Heart left ventricle (tissue), 16 donors: ENCODE data around the gene DHCR7. TPM values are rescaled to one million over a fixed set of nuclear protein-coding genes. Genes with fewer than 3 reads are reported as not detected.

Experiments used
- ATAC-seq, 4 donors: fragments of 200-7000 bp; cut with Tn5 transposase; one replicate each; pipeline ENCODE4 v1.9.1; 2020 to 2022; ENCODE audit warnings: moderate library complexity in 4 of 4, mild to moderate bottlenecking in 3 of 4, moderate number of reproducible peaks in 1 of 4
- DNase-seq, 5 donors: peaks; one replicate each; pipeline ENCODE4 v3.0.0-alpha.2; 2020
- H3K27ac ChIP-seq, 12 donors: fragments of 200-600 bp; sonication (generic) in 4 of 12; one replicate each; pipeline versions ENCODE4 v1.5.0 to v1.8.0; 2016 to 2022; ENCODE audit warnings: mild to moderate bottlenecking in 2 of 12
- H3K27me3 ChIP-seq, 9 donors: fragments of 200-600 bp; sonication (generic) in 2 of 9; one replicate each; pipeline versions ENCODE4 v1.5.1 to v1.8.0; 2016 to 2022; ENCODE audit warnings: mild to moderate bottlenecking in 3 of 9
- H3K36me3 ChIP-seq, 9 donors: fragments of 200-600 bp; sonication (generic) in 2 of 9; one replicate each; pipeline versions ENCODE4 v1.5.0 to v1.8.0; 2018 to 2022; ENCODE audit warnings: mild to moderate bottlenecking in 2 of 9
- H3K4me1 ChIP-seq, 12 donors: fragments of 200-600 bp; sonication (generic) in 4 of 12; one replicate each; pipeline versions ENCODE4 v1.5.0 to v1.8.0; 2016 to 2022; ENCODE audit warnings: mild to moderate bottlenecking in 3 of 12
- H3K4me3 ChIP-seq, 12 donors: fragments of 200-600 bp; sonication (generic) in 4 of 12; one replicate each; pipeline versions ENCODE4 v1.5.0 to v1.8.0; 2017 to 2022; ENCODE audit warnings: mild to moderate bottlenecking in 9 of 12, moderate library complexity in 4 of 12
- H3K9me3 ChIP-seq, 12 donors: fragments of 200-600 bp; sonication (generic) in 4 of 12; one replicate each; pipeline versions ENCODE4 v1.5.0 to v1.8.0; 2016 to 2022; ENCODE audit warnings: mild to moderate bottlenecking in 1 of 12
- CTCF ChIP-seq, 12 donors: fragments of 200-600 bp; sonication (generic) in 4 of 12; IDR thresholded peaks; one replicate each; pipeline versions ENCODE4 v1.5.0 to v1.8.0; 2018 to 2022; ENCODE audit warnings: antibody characterized with exemption in 12 of 12, mild to moderate bottlenecking in 5 of 12
- POLR2A ChIP-seq, 2 donors: fragments of 450-650 bp; IDR thresholded peaks; one replicate each; pipeline ENCODE4 v1.6.1; 2017; ENCODE audit warnings: antibody characterized with exemption in 2 of 2, mild to moderate bottlenecking in 2 of 2, moderate library complexity in 2 of 2
- WGBS, 4 donors: extraction: QIAGEN DNeasy Blood & Tissue Kit in 2 of 4; methylation state at CpG; one replicate each; pipeline versions ENCODE4 v1.1.5 to v1.1.7; 2013 to 2018; 5-methylcytosine and 5-hydroxymethylcytosine counted together
- intact Hi-C, 10 donors: fragments of 100-400 bp; cut with DNase I; formaldehyde crosslinking; loops; one replicate each; pipeline versions ENCODE4 v1.11.1 to v1.14.2; 2022
- polyA plus RNA-seq, 2 donors: library from polyadenylated mRNA; stranded (reverse); fragments of 200-250 nt; gene quantifications; one replicate each; pipeline ENCODE4 v1.2.3, GENCODE V29; 2013
- total RNA-seq, 9 donors: library from RNA; depleted of rRNA in 2 of 9; stranded (reverse); fragments of >200 nt in 2 of 9; fragmentation: NEBNext Ultra II Directional in 3 of 9; extraction: Animal tissue kit (Norgen Biotek cat#: 25700) in 3 of 9; gene quantifications; one replicate each; pipeline versions ENCODE4 v1.1.0 to v1.2.4, GENCODE V29; 2016 to 2023
- donor health status: ischemic (EF 13 %, LVEDD 7.1; RV severe dilation, severe dysfunction).
- donor health status: healthy with polysubstance abuse.
- donor health status: DM: no; HTN: yes; CAD: no.
- donor health status: DM: no; HTN: no; CAD: no.
- donor health status: ischemic (EF 25% LVEDD 6.9; RV normal size, moderate dysfunction).
- donor health status: ischemic (EF 25% LVEDD 5.7; RV mildly dilated, moderate dysfunction).
- donor health status: healthy.
- donor health status: DM: yes; HTN: yes; CAD: no.
- donor health status: ischemic (EF 35%, LVEDD 5.7; RV mildly dilated, moderate dysfunction).
- donor health status: nonischemic (EF 11% LVEDD 7.7; RV severe dilation, severe dysfunction).
- donor health status: DM: yes; HTN: yes; CAD: no.
- donor health status: PGD.
- donor health status: ischemic (EF 29% LVEDD 5.4; RV normal size, mild dysfunction).
- donor health status: nonischemic (EF 23%, LVEDD 6.1; RV moderate dilation, normal function).

Gene DHCR7
- total and polyA plus RNA-seq, 11 donors: 12.6 to 44.5 (median 25.8) TPM

DNA sequence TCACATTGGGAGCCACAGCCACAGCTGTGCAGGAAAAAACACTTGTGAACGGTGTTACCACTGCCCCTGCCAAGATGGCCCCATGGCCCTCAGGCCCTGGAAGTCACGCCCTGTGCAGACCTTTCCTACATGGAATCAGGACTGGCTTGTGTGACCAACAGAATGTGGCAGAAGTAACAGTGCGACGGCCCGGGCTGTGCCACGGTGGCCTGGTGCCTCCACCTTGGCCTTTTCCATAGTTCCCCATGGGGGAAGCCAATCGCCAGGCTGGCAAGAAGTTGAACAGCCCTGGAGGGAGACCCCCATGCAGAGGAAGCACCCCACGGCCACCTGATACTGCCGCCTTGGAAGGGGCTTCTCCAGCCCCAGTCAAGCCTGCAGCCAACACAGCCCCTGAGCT lies 48.0 kb downstream of the DHCR7 start:
- no peaks in the 10 kb centered on the region for H3K36me3 ChIP-seq
- peaks cover 0 to 27% (median 2%) of the 10 kb centered on the region in 9 donors for H3K27me3 ChIP-seq
- H3K4me1 ChIP-seq: no peaks in the 10 kb centered on the region
- H3K4me3 ChIP-seq: no peak overlapping the region
- H3K9me3 ChIP-seq: no peaks in the 10 kb centered on the region
- no peak for ATAC-seq
- no peak overlapping the region for H3K27ac ChIP-seq
- TF ChIP-seq POLR2A (IDR thresholded peaks at IDR 0.05) (no peak), CTCF (IDR thresholded peaks at IDR 0.05) (no peak)
- WGBS, 4 donors: 48 to 89% (median 88%) methylated on average over 4 to 9 of the region's 9 CpGs
- no peak for DNase-seq
- intact Hi-C loops: no loop called here

- no peak for DNase-seq
- H3K9me3 ChIP-seq: no peaks in the 10 kb centered on the region
- H3K36me3 ChIP-seq: no peaks in the 10 kb centered on the region
- H3K4me1 ChIP-seq: no peaks in the 10 kb centered on the region
- TF ChIP-seq CTCF (IDR thresholded peaks at IDR 0.05): no peak
- TF ChIP-seq POLR2A (IDR thresholded peaks at IDR 0.05): no peak
- intact Hi-C loops: no loop called here
- H3K27me3 ChIP-seq: peaks cover 0 to 34% (median 7%) of the 10 kb centered on the region in 9 donors
- no peak overlapping the region for H3K27ac ChIP-seq
- 77 to 89% (median 79%) methylated on average over 6 to 7 of the region's 7 CpGs for WGBS, 4 donors
- no peak overlapping the region for H3K4me3 ChIP-seq
- no peak for ATAC-seq
Measured at GRCh38 chr11:71399341-71399740, 48.9 kb downstream of the DHCR7 start.

DNA sequence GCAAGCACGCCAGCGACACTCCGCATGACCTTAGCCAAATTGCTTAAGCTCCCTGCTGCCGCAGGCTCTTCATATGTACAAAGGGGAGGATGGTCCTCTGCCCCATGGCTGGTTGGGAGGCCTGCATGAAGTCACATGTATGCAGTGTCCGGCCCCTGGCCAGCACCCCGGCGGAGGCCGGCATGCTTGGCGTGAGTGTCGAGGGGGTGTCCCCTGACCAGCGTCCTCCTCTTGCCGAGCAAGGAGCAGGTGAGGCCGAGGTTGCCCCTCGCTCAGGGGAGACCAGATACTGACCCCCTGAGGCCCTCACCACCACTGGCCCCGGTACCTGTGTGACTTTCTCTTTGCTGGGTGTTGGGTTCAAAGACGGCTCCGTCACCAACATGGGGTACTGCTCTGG lies 50.2 kb downstream of the DHCR7 start:
- Histone ChIP-seq H3K27me3 (peaks cover 0 to 46% (median 7%) of the 10 kb centered on the region in 9 donors), H3K4me1 (no peaks in the 10 kb centered on the region), H3K4me3 (no peak overlapping the region), H3K36me3 (no peaks in the 10 kb centered on the region), H3K9me3 (no peaks in the 10 kb centered on the region), H3K27ac (no peak overlapping the region)
- ATAC-seq (no peak), DNase-seq (no peak)
- 89 to 96% (median 93%) methylated on average over 10 to 17 of the region's 17 CpGs for WGBS, 4 donors
- intact Hi-C loops: no loop called here
- TF ChIP-seq CTCF (IDR thresholded peaks at IDR 0.05) (no peak), POLR2A (IDR thresholded peaks at IDR 0.05) (no peak)

- ATAC-seq: no peak
- intact Hi-C loops: no loop called here
- Histone ChIP-seq H3K4me1 (no peaks in the 10 kb centered on the region), H3K27ac (no peak overlapping the region), H3K36me3 (no peaks in the 10 kb centered on the region), H3K27me3 (peaks cover 0 to 50% (median 7%) of the 10 kb centered on the region in 9 donors), H3K9me3 (no peaks in the 10 kb centered on the region), H3K4me3 (no peak overlapping the region)
- WGBS, 4 donors: 81 to 88% (median 83%) methylated on average over 3 to 10 of the region's 10 CpGs
- no peak for TF ChIP-seq POLR2A (IDR thresholded peaks at IDR 0.05)
- TF ChIP-seq CTCF (IDR thresholded peaks at IDR 0.05): no peak
- no peak for DNase-seq
Measured at GRCh38 chr11:71397331-71397860, 50.8 kb downstream of the DHCR7 start.
